Gastroesophageal sphincter (tissue), 3 donors: ENCODE measurements around the gene PMF1.

ENCODE experiments used
- CTCF ChIP-seq, 4 experiments: fragments of 200-600 bp in 2 of 4; fragments of 450-650 bp in 2 of 4; sonication (generic) in 1 of 4; IDR thresholded peaks; one replicate each; pipeline ENCODE4 v1.5.1; 2017 to 2019; ENCODE audit warnings: antibody characterized with exemption in 4 of 4, mild to moderate bottlenecking in 2 of 4, moderate library complexity in 2 of 4
- EP300 ChIP-seq: sonication (generic); formaldehyde crosslinking; IDR thresholded peaks from one replicate; pipeline ENCODE4 v1.6.1; 2017; ENCODE audit warnings: antibody characterized with exemption, mild to moderate bottlenecking
- POLR2AphosphoS5 ChIP-seq: sonication (generic); formaldehyde crosslinking; IDR thresholded peaks from one replicate; pipeline ENCODE4 v1.6.1; 2017; ENCODE audit warnings: antibody characterized with exemption

- TF ChIP-seq CTCF (IDR thresholded peaks at IDR 0.05) (no peak), POLR2AphosphoS5 (no peak), EP300 (no peak)
These were observed 36.8 kb downstream of the PMF1 start for GRCh38 chr1:156249593-156249992.
